Measurements from ENCODE around the gene ANK3. TPM values are rescaled to one million over a fixed set of nuclear protein-coding genes. Genes with fewer than 3 reads are reported as not detected.
"Not testable (repeated sequence)": the region's sequence is repeated elsewhere in the genome, so short reads cannot be mapped to it uniquely, and the experiment has no call there.

The ANK3 gene
- total RNA-seq, 1 donor from 2014 or later, result 192 TPM

GRCh38 chr10:60044971-60045370, 344.7 kb downstream of the ANK3 start:
- DNase-seq, result no peak
- intact Hi-C loops (cut with DNase I), result no loop called here
- ATAC-seq (ENCODE audit: poor library complexity), result no peak

GRCh38 chr10:60044242-60044641, 345.4 kb downstream of the ANK3 start:
- DNase-seq, result no peak
- intact Hi-C loops (cut with DNase I), result no loop called here
- no peak for ATAC-seq (ENCODE audit: poor library complexity)

GRCh38 chr10:60043561-60044241, 346.0 kb downstream of the ANK3 start:
- intact Hi-C loops (cut with DNase I), result no loop called here
- DNase-seq (no peak), ATAC-seq (ENCODE audit: poor library complexity) (no peak)

GRCh38 chr10:60042914-60043313, 346.8 kb downstream of the ANK3 start:
- intact Hi-C loops (cut with DNase I), result no loop called here
- DNase-seq, result no peak
- ATAC-seq (ENCODE audit: poor library complexity), result no peak

DNA sequence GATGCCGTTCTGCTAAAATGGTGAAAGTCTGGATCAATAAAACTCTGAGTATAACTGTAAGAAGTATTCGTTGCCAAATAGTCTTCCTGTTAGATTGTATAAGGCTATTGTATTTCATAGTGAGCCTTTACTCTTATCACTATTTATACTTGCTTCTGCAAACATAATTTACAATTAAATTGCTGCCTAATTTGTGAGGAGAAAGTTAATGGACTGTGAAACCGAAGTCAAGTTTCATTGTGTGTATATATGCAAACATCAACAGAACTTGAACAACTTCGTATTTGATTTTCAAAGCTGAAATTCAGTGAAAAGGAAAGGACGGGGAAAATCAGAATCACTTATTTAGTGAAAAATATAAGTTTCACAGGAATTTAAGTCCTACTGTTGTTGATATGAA, 347.4 kb downstream of the ANK3 start:
- DNase-seq (no peak), ATAC-seq (ENCODE audit: poor library complexity) (no peak)
- intact Hi-C loops (cut with DNase I), result no loop called here

GRCh38 chr10:60041489-60042133, 348.1 kb downstream of the ANK3 start:
- no peak for DNase-seq
- intact Hi-C loops (cut with DNase I), result no loop called here
- ATAC-seq (ENCODE audit: poor library complexity), result no peak

- ATAC-seq (ENCODE audit: poor library complexity), result no peak
- intact Hi-C loops (cut with DNase I), result no loop called here
- DNase-seq, result no peak
Measured at GRCh38 chr10:60040014-60040662, 349.5 kb downstream of the ANK3 start.

GRCh38 chr10:60035984-60036383, 353.7 kb downstream of the ANK3 start:
- no peak for ATAC-seq (ENCODE audit: poor library complexity)
- no peak for DNase-seq
- intact Hi-C loops (cut with DNase I), result loop anchor here (10.0 kb wide), 1 partner anchor 171 kb away; no protein-coding TSS in a partner anchor

DNA sequence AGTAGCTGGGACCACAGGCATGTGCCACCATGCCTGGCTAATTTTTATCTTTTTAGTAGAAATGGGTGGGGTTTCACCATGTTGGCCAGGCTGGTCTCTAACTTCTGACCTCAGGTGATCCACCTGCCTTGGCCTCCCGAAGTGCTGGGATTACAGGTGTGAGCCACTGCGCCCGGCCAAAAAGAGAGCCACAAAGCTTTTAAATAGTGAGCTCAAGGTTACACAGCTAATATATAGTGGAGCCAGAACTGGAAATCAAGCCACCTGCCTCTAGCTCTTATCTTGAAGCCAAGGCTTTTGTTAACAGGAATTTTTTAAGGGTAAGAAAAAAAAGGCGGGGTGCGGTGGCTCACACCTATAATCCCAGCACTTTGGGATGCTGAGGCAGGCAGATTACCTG, 354.3 kb downstream of the ANK3 start:
- ATAC-seq (ENCODE audit: poor library complexity); DNase-seq: not testable (repeated sequence)
- intact Hi-C loops (cut with DNase I), result loop anchor here (10.0 kb wide), 1 partner anchor 171 kb away; no protein-coding TSS in a partner anchor

DNA sequence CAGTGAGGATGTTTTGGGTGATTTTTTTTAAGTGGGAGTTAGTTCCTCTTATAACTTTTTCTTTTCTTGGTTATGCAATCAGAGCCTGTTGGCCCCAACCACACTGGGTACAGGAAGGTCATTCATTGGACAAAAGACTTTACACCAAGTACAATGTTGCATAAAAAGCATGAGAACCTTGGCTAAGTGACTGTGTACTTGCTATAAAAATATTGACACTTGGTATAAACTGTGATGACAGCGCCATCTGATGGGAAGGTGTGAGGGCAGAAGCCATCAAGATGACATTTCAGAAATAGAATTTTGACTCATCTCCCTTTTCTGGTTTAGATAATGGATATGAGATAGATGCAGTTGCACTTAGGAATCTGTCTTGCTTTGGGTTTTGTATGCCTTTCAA, 357.0 kb downstream of the ANK3 start:
- ATAC-seq (ENCODE audit: poor library complexity) (peak; percentile 91), DNase-seq (no peak)
- intact Hi-C loops (cut with DNase I), result loop anchor here (5.0 to 10.0 kb wide), 2 partner anchors 168 to 405 kb away; no protein-coding TSS in a partner anchor

DNA sequence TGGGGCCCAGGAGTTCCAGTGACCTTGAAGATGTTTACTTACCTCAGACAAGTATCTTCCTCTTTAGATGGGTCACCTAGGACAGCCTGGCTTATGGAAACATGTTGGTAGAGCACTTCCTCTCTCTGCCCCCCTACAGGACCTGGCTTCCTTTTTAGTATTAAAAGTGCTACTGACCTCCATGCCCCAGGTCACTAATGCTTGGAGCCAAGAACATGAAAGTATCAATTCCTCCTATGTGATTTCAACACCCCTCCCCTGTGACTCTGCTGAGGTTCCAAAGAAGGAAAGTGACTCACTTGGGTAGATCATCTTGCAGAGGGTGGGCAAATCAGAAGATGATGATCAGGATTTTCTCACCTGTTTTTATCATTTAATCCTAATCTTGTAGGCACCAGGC, 358.0 kb downstream of the ANK3 start:
- peak; percentile 41 for ATAC-seq (ENCODE audit: poor library complexity)
- intact Hi-C loops (cut with DNase I), result loop anchor here (5.0 to 10.0 kb wide), 2 partner anchors 167 to 404 kb away; no protein-coding TSS in a partner anchor
- DNase-seq, result no peak

- DNase-seq, result no peak
- no peak for ATAC-seq (ENCODE audit: poor library complexity)
- intact Hi-C loops (cut with DNase I), result loop anchor here (5.0 to 10.0 kb wide), 2 partner anchors 166 to 404 kb away; no protein-coding TSS in a partner anchor
Measured at GRCh38 chr10:60031183-60031582, 358.5 kb downstream of the ANK3 start.

GRCh38 chr10:60029475-60029874, 360.2 kb downstream of the ANK3 start:
- intact Hi-C loops (cut with DNase I), result no loop called here
- DNase-seq, result no peak
- no peak for ATAC-seq (ENCODE audit: poor library complexity)

DNA sequence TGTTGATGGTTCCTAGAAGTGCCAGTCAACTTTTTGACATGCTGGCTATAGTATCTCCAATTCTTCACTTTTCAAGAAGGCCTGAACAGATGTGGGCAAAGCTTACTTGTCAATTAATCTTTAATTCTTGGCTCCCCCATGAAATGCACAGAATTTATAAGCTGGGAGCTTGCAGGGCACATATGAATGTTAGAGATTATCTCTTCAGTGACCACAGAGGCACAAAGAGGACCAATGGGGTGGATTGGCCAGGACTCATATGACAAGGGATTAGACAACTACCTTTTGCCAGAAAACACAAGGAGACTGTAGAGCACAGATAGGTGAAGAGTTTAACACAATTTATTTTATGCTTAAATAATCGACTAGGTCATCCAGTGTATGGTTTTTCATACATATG, 361.6 kb downstream of the ANK3 start:
- ATAC-seq (ENCODE audit: poor library complexity), result no peak
- DNase-seq, result no peak
- intact Hi-C loops (cut with DNase I), result no loop called here

DNA sequence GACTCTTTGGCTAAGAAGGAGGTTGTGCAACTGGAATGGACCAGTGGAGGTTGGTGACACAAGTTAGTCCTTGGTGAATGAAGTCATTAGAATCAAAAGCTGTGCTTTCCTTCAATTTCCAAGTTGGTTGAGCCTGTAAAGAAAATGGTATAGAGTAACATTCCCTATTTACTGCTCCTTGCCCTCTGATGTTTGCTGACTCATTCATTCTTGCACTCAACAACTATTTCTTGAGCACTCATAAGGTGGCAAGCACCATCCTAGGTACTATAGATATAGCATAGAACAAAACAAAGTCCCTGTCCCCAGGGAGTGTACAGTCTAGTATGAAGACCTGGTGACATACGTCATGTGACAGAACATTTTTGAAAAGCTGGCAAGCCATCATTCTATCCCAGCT, 364.4 kb downstream of the ANK3 start:
- ATAC-seq (ENCODE audit: poor library complexity) (no peak), DNase-seq (no peak)
- intact Hi-C loops (cut with DNase I), result no loop called here

GRCh38 chr10:60024506-60024905, 365.2 kb downstream of the ANK3 start:
- DNase-seq, result no peak
- ATAC-seq (ENCODE audit: poor library complexity), result no peak
- intact Hi-C loops (cut with DNase I), result no loop called here

GRCh38 chr10:60023155-60023877, 366.4 kb downstream of the ANK3 start:
- DNase-seq, result no peak
- intact Hi-C loops (cut with DNase I), result no loop called here
- no peak for ATAC-seq (ENCODE audit: poor library complexity)

- intact Hi-C loops (cut with DNase I), result no loop called here
- ATAC-seq (ENCODE audit: poor library complexity) (no peak), DNase-seq (no peak)
Measured at GRCh38 chr10:60021361-60021760, 368.3 kb downstream of the ANK3 start.

DNA sequence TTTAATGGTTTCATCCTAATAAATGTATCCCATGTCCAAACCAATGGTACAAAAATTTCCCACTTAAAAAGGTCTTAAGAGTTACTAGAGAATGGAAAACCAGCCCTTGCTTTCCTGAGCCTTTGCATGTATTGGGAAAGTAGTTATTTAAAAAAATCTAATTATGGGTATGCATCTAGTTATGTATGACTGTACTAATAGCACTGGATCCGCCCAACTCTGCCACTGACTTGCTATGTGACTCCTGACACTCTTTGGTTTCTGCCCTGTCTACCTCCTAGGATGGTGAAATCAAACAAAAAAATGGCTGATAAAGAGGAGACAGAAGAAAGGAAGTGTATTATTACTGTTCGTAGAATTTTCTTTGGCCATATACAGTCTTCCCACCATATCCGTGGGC, 372.9 kb downstream of the ANK3 start:
- ATAC-seq (ENCODE audit: poor library complexity) (no peak), DNase-seq (no peak)
- intact Hi-C loops (cut with DNase I), result no loop called here

Data from Right ventricle myocardium superior (tissue), 1 donor.